Spleen (tissue), 7 donors: ENCODE measurements around the gene IL18R1.
"Not testable (repeated sequence)": the region's sequence is repeated elsewhere in the genome, so short reads cannot be mapped to it uniquely, and the experiment has no call there.

Experiments
- CTCF ChIP-seq, 11 experiments: fragments of 200-600 bp in 7 of 11; fragments of 450-650 bp in 4 of 11; sonication (generic) in 4 of 11; IDR thresholded peaks in 8 of 11; conservative IDR thresholded peaks in 3 of 11; 1 replicate in 7 of 11; 2 replicates in 4 of 11; pipeline versions ENCODE4 v1.4.0 to v1.8.0; 2016 to 2021; ENCODE audit warnings: antibody characterized with exemption in 11 of 11, inconsistent platforms in 4 of 11, mild to moderate bottlenecking in 1 of 11
- POLR2A ChIP-seq, 3 donors: fragments of 450-650 bp; IDR thresholded peaks; one replicate each; pipeline ENCODE4 v1.5.1; 2017; ENCODE audit warnings: antibody characterized with exemption in 3 of 3, mild to moderate bottlenecking in 1 of 3
- POLR2AphosphoS5 ChIP-seq, 3 donors: sonication (generic); formaldehyde crosslinking; IDR thresholded peaks; one replicate each; pipeline ENCODE4 v1.5.1; 2017; ENCODE audit warnings: antibody characterized with exemption in 3 of 3
- donor health status: DM: no; HTN: no; CAD: no; lungs with moderate emphysema.
- donor health status: DM: no; HTN: no; CAD: no.
- donor health status: DM: no; HTN: no; CAD: no.

GRCh38 chr2:102324914-102325313 lies 30.7 kb upstream of the IL18R1 start:
- not testable (repeated sequence) for TF ChIP-seq POLR2AphosphoS5 (IDR thresholded peaks at IDR 0.05); CTCF (IDR thresholded peaks at IDR 0.05 in 8 of 11, conservative IDR thresholded peaks at IDR 0.05 in 3 of 11); POLR2A (IDR thresholded peaks at IDR 0.05)
